Astrocyte (in vitro differentiated cells and primary cell): ENCODE data around the gene CLTC. TPM values are rescaled to one million over a fixed set of nuclear protein-coding genes. Genes with fewer than 3 reads are reported as not detected.
A peak's percentile ranks its signal among the peaks of the same experiment; 100 is the strongest.

Experiments used
- DNase-seq: peaks from one replicate; pipeline ENCODE4 v3.0.0-alpha.2; 2010; ENCODE audit warnings: low read depth
- FAIRE-seq: peaks from 2 replicates; lab custom pipeline; 2011; peaks lifted over from hg19 to GRCh38; lab: Jason Lieb, UNC
- H2AFZ ChIP-seq: 2 replicates; pipeline ENCODE4 v1.6.0; 2012; ENCODE audit warnings: low read depth, low read length, inconsistent platforms
- H3K27ac ChIP-seq: 2 replicates; pipeline ENCODE4 v1.5.1; 2011; ENCODE audit warnings: low read depth, low read length, inconsistent platforms
- H3K27me3 ChIP-seq: 2 replicates; pipeline ENCODE4 v1.6.0; 2011; ENCODE audit warnings: low read length, inconsistent platforms; ENCODE audit not compliant: insufficient read depth
- H3K36me3 ChIP-seq: 2 replicates; pipeline ENCODE4 v1.5.1; 2011; ENCODE audit warnings: low read length, inconsistent platforms; ENCODE audit not compliant: insufficient read depth
- H3K4me1 ChIP-seq: 2 replicates; pipeline ENCODE4 v1.5.1; 2011; ENCODE audit warnings: low read length, inconsistent platforms; ENCODE audit not compliant: insufficient read depth
- H3K4me2 ChIP-seq: 2 replicates; pipeline ENCODE4 v1.6.0; 2012; ENCODE audit warnings: low read length, inconsistent platforms
- H3K4me3 ChIP-seq: 2 replicates; pipeline ENCODE4 v1.5.1; 2011; ENCODE audit warnings: low read depth, mild to moderate bottlenecking, low read length, inconsistent platforms; ENCODE audit not compliant: insufficient read depth
- H3K79me2 ChIP-seq: 2 replicates; pipeline ENCODE4 v1.6.0; 2012; ENCODE audit warnings: mild to moderate bottlenecking, low read length, inconsistent platforms; ENCODE audit not compliant: insufficient read depth
- H3K9ac ChIP-seq: 2 replicates; pipeline ENCODE4 v1.6.0; 2012; ENCODE audit warnings: mild to moderate bottlenecking, low read length, inconsistent platforms
- H3K9me3 ChIP-seq: 2 replicates; pipeline ENCODE4 v1.5.1; 2012; ENCODE audit warnings: low read depth, mild to moderate bottlenecking, low read length, inconsistent platforms; ENCODE audit not compliant: insufficient read depth
- H4K20me1 ChIP-seq: 2 replicates; pipeline ENCODE4 v1.6.0; 2012; ENCODE audit warnings: low read length, inconsistent platforms; ENCODE audit not compliant: insufficient read depth
- H3K27ac Mint-ChIP-seq: one replicate; pipeline ENCODE4 v1.8.0; 2021; ENCODE audit warnings: mild to moderate bottlenecking, mixed read lengths; ENCODE audit not compliant: unreplicated experiment
- H3K27me3 Mint-ChIP-seq: one replicate; pipeline ENCODE4 v1.8.0; 2021; ENCODE audit warnings: low read depth, mixed read lengths; ENCODE audit not compliant: unreplicated experiment
- H3K36me3 Mint-ChIP-seq: one replicate; pipeline ENCODE4 v1.8.0; 2021; ENCODE audit warnings: low read depth, mixed read lengths; ENCODE audit not compliant: unreplicated experiment
- H3K4me1 Mint-ChIP-seq: one replicate; pipeline ENCODE4 v1.8.0; 2021; ENCODE audit warnings: low read depth, mixed read lengths; ENCODE audit not compliant: unreplicated experiment
- H3K4me3 Mint-ChIP-seq: one replicate; pipeline ENCODE4 v1.8.0; 2021; ENCODE audit warnings: mild to moderate bottlenecking, moderate library complexity, mixed read lengths; ENCODE audit not compliant: unreplicated experiment
- H3K9me3 Mint-ChIP-seq: one replicate; pipeline ENCODE4 v1.8.0; 2021; ENCODE audit warnings: mild to moderate bottlenecking, mixed read lengths; ENCODE audit not compliant: unreplicated experiment
- CTCF ChIP-seq: IDR thresholded peaks from 2 replicates; pipeline ENCODE4 v1.5.1; 2011; ENCODE audit warnings: low read depth, mild to moderate bottlenecking, inconsistent platforms, low read length, moderate library complexity; ENCODE audit not compliant: insufficient read depth
- EZH2 ChIP-seq: IDR thresholded peaks from 2 replicates; pipeline ENCODE4 v1.6.1; 2012; ENCODE audit warnings: mild to moderate bottlenecking, low read length, inconsistent platforms; ENCODE audit not compliant: insufficient read depth
- total RNA-seq: library from RNA; stranded (reverse); gene quantifications from 2 replicates; pipeline ENCODE4 v1.2.1, GENCODE V29; 2021

Gene CLTC
- total RNA-seq, 1 donor from 2014 or later, result 391 TPM

- Mint-ChIP-seq H3K9me3 (no peaks in the 10 kb centered on the region), H3K4me3 (peak overlapping the region; percentile 97), H3K36me3 (peaks cover 2% of the 10 kb centered on the region), H3K27me3 (no peaks in the 10 kb centered on the region), H3K27ac (peak overlapping the region; percentile 100), H3K4me1 (peaks cover 17% of the 10 kb centered on the region)
- peak; percentile 33 for DNase-seq
- Histone ChIP-seq H3K27me3 (no peaks in the 10 kb centered on the region), H3K79me2 (peaks cover 34% of the 10 kb centered on the region), H4K20me1 (peaks cover 17% of the 10 kb centered on the region), H3K36me3 (no peaks in the 10 kb centered on the region), H3K4me1 (peaks cover 17% of the 10 kb centered on the region), H3K27ac (no peak overlapping the region), H3K4me3 (no peak overlapping the region), H3K9me3 (no peaks in the 10 kb centered on the region), H2AFZ (no peak overlapping the region), H3K4me2 (peak overlapping the region; percentile 9), H3K9ac (no peak overlapping the region)
- FAIRE-seq, result no peak
- no peak for TF ChIP-seq EZH2
- no peak for TF ChIP-seq CTCF
These were observed 2.5 kb upstream of the CLTC start for GRCh38 chr17:59617156-59617732.

- H4K20me1 ChIP-seq, result peaks cover 34% of the 10 kb centered on the region
- no peaks in the 10 kb centered on the region for H3K27me3 ChIP-seq
- H3K4me1 ChIP-seq, result peaks cover 23% of the 10 kb centered on the region
- peaks cover 23% of the 10 kb centered on the region for H3K4me1 Mint-ChIP-seq
- H3K4me2 ChIP-seq, result peak overlapping the region; percentile 90
- H3K4me3 Mint-ChIP-seq, result peak overlapping the region; percentile 97
- peak overlapping the region; percentile 83 for H2AFZ ChIP-seq
- H3K9ac ChIP-seq, result peak overlapping the region; percentile 99
- H3K4me3 ChIP-seq, result peak overlapping the region; percentile 77
- H3K9me3 ChIP-seq, result no peaks in the 10 kb centered on the region
- H3K27me3 Mint-ChIP-seq, result no peaks in the 10 kb centered on the region
- FAIRE-seq (no peak), DNase-seq (no peak)
- TF ChIP-seq CTCF, result no peak
- TF ChIP-seq EZH2, result no peak
- peaks cover 52% of the 10 kb centered on the region for H3K79me2 ChIP-seq
- H3K27ac ChIP-seq, result peak overlapping the region; percentile 99
- no peaks in the 10 kb centered on the region for H3K36me3 Mint-ChIP-seq
- H3K9me3 Mint-ChIP-seq, result no peaks in the 10 kb centered on the region
- peak overlapping the region; percentile 100 for H3K27ac Mint-ChIP-seq
- no peaks in the 10 kb centered on the region for H3K36me3 ChIP-seq
These were observed 729 bp upstream of the CLTC start for GRCh38 chr17:59619035-59619297.

- Mint-ChIP-seq H3K4me3 (peak overlapping the region; percentile 97), H3K27ac (peak overlapping the region; percentile 100), H3K4me1 (peaks cover 26% of the 10 kb centered on the region), H3K27me3 (no peaks in the 10 kb centered on the region), H3K36me3 (no peaks in the 10 kb centered on the region), H3K9me3 (no peaks in the 10 kb centered on the region)
- peaks cover 62% of the 10 kb centered on the region for H3K79me2 ChIP-seq
- peak overlapping the region; percentile 83 for H2AFZ ChIP-seq
- H3K27ac ChIP-seq, result peak overlapping the region; percentile 99
- H3K27me3 ChIP-seq, result no peaks in the 10 kb centered on the region
- peaks cover 25% of the 10 kb centered on the region for H3K4me1 ChIP-seq
- TF ChIP-seq CTCF (no peak), EZH2 (no peak)
- DNase-seq (no peak), FAIRE-seq (no peak)
- no peaks in the 10 kb centered on the region for H3K36me3 ChIP-seq
- H3K4me2 ChIP-seq, result peak overlapping the region; percentile 90
- H3K4me3 ChIP-seq, result peak overlapping the region; percentile 77
- H3K9me3 ChIP-seq, result no peaks in the 10 kb centered on the region
- peaks cover 45% of the 10 kb centered on the region for H4K20me1 ChIP-seq
- peak overlapping the region; percentile 99 for H3K9ac ChIP-seq
These were observed 317 bp downstream of the CLTC start for GRCh38 chr17:59620064-59620359.
